ENCODE measurements around the gene DNM3.

DNM3 gene

DNA sequence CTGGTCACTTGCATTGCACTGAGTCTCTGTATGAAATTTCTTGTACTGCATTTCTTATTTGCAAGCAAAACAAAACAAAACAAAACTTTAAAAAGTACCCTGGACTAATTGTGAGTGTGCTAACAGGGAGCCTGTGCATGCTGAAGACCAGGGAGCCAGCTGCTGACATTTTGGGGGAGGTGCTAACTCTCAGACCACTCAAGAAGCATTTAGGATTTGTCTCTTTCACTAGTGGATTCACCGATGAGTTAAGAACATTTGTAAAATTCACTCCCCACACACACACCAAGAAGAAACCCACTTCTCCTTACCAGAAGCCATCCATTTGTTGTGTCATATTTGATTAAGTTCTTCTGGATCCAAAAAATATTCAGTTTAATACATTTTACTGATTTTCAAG, 483.5 kb downstream of the DNM3 start:
- no peak for DNase-seq (ENCODE audit: low read depth in 2 of 2)

DNA sequence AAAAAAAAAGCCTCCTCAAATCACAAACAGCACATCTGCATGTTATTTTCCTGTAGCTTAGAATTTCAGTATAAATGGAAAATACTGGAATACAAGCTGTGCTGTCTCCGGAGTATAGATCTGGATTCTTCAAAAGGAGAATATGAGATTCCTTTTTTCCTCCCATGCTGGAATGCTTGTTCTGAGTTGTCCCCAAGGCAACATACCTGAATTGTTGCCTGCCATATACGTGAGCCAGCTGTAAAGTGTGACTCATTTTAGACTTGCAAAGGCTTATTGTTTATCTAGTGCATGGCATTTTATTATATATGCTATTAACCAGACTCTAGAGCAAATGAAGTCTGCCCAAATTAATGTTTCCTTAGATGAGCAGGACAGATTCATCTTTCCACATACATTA, 484.2 kb downstream of the DNM3 start:
- no peak for DNase-seq (ENCODE audit: low read depth in 2 of 2)

DNA sequence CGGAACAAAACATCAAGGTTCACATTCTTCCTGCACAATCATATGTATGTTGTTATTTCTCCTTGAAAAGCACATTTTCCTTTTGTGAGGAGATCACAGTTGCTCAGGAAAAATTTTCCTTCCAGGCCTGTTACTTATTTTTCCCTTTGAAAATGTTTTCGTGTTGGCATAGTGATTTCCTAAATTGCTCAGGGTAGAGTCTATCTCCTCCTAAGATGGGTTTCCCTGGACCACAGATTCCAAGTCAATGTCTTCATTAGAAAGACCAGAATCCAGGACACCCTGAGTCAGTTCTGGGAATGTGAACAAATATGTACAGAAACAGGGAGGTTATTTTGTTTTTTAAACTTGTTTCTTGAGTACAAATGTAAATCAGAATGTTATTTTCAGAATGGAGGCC, 484.8 kb downstream of the DNM3 start:
- DNase-seq (ENCODE audit: low read depth in 2 of 2) = no peak

- DNase-seq (ENCODE audit: low read depth in 2 of 2) = no peak
Observed at GRCh38 chr1:172328266-172328665, 487.0 kb downstream of the DNM3 start.

- DNase-seq (ENCODE audit: low read depth in 2 of 2) = no peak
Observed at GRCh38 chr1:172332230-172332629, 490.9 kb downstream of the DNM3 start.

- DNase-seq (ENCODE audit: low read depth in 2 of 2) = no peak
Observed at GRCh38 chr1:172335377-172335776, 494.1 kb downstream of the DNM3 start.

- DNase-seq (ENCODE audit: low read depth in 2 of 2) = no peak
Observed at GRCh38 chr1:172338295-172338735, 497.0 kb downstream of the DNM3 start.

DNA sequence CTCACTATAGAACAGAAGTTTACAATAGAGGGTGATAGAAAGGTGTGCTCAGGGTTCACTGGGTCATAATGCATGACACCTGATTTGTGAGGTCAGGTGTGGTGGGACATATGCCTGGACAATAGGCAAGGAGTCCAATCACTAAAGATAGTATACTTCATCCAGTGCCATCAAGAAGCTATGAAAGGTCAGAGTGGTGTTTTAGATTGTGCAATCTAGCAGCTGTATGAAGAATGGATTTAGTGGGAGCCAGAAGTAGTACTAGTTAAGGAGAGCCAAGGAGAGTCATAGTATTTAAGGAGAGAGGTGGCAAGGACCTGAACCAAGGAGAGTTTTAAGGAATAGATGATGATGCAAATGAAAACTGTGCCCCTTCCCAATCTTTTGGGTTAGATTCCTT, 498.5 kb downstream of the DNM3 start:
- no peak for DNase-seq (ENCODE audit: low read depth in 2 of 2)

DNA sequence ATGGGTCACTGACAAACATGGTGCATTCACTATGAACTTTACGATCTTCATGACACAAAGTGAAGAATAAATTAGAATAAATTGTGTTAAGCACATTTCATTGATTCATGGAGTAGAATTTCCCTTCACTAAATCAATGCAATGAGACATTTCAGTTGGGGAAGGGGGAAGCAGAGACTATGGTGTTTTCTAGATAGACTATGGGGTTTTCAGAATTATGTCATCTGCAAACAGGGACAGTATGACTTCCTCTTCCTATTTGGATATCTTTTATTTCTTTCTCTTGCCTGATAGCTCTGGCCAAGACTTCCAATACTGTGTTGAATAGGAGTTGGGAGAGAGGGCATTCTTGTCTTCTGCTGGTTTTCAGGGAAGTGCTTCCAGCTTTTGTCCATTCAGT, 499.2 kb downstream of the DNM3 start:
- no peak for DNase-seq (ENCODE audit: low read depth in 2 of 2)

DNA sequence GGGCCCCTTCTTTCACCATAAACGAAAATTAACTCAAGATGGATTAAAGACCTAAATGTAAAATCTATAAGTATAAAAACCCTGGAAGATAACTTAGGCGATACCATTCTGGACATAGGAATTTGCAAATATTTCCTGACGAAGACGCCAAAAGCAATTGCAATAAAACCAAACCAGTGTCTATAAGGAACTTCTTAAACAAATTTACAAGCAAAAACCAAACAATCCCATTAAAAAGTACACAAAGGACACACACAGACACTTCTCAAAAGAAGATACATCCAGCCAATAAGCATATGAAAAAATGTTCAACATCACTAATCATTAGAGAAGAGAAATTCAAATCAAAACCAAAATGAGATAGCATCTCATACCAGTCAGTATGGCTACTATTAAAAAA, 500.4 kb downstream of the DNM3 start:
- no peak for DNase-seq (ENCODE audit: low read depth in 2 of 2)

GRCh38 chr1:172342584-172343239, 501.4 kb downstream of the DNM3 start:
- no peak for DNase-seq (ENCODE audit: low read depth in 2 of 2)

- DNase-seq (ENCODE audit: low read depth in 2 of 2) = no peak
Observed at GRCh38 chr1:172343240-172344160, 502.2 kb downstream of the DNM3 start.

- no peak for DNase-seq (ENCODE audit: low read depth in 2 of 2)
Observed at GRCh38 chr1:172344444-172344843, 503.1 kb downstream of the DNM3 start.

DNA sequence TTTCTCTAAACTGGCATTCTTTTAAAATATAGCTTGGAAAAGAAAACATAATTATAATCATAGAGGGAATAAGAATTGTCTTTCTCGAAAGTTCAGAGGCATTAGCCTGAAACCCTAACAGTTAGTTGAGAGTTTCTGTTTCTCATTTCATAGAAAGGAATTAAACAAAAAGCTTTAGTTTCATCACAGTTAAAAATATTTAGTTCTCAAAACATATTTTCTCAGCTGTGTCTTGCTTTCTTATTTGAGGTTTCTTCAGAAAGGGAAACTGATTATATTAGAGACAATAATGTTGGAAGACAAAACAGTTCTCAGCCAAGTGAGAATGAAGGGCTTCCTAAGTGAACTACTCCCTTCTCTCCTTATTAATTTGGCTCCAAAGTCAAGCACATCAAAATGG, 503.8 kb downstream of the DNM3 start:
- no peak for DNase-seq (ENCODE audit: low read depth in 2 of 2)

DNA sequence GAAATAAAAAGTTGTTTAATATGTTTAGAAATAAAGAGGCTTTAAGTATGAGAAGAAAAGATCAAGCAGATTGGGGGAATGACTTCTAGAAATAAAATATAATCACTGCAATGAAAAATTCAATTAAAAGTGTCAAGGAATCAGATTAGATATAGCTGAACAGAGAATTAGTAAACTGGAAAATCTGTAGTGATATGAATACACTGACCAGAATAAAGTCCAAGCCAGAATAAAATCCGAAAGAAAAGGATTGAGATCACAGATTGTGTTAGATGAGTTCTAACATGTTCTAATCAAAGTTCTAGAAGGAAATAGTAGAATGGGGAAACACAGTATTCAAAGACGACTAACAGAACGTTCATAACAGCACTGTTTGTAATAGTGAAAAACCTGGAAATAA, 506.1 kb downstream of the DNM3 start:
- no peak for DNase-seq (ENCODE audit: low read depth in 2 of 2)

DNA sequence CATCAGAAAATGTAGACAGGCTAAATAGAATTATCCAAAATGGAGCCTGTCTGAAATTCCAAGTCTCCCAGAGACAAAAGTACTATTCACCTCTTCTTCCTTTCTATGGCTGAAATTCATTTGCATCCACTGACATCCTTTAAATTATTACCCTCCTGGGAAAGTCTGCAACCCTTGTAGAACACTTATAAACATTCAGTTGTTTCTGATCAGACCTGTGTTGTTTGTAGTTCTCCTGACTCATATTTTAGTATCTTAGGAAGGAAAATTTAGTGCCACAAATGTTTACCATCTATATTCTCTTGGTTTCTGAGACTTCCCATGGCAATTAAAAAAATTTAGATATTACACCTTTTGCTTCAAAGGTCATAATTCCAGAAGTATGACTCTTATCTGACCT, 509.6 kb downstream of the DNM3 start:
- DNase-seq (ENCODE audit: low read depth in 2 of 2) = no peak

- DNase-seq (ENCODE audit: low read depth in 2 of 2) = no peak
Observed at GRCh38 chr1:172351346-172351745, 510.0 kb downstream of the DNM3 start.

DNA sequence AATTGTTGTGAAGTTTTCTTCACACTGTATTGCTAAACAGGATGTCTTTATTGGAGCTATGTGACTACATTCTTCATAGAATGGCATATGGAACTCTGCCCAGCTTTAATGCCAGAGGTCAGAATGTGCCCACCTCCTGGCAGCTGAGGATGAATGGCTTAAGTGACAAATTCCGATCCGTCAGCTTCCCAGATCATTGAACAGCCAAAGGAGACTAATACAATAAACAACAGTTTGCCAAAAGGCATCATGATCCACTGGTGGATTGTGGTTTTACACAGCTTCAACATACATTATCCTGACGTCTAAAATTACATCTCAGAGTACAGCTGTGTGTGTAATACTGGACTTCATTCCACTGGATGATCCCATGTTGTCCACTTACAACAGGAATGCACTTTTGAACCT, 510.5 kb downstream of the DNM3 start:
- no peak for DNase-seq (ENCODE audit: low read depth in 2 of 2)

DNA sequence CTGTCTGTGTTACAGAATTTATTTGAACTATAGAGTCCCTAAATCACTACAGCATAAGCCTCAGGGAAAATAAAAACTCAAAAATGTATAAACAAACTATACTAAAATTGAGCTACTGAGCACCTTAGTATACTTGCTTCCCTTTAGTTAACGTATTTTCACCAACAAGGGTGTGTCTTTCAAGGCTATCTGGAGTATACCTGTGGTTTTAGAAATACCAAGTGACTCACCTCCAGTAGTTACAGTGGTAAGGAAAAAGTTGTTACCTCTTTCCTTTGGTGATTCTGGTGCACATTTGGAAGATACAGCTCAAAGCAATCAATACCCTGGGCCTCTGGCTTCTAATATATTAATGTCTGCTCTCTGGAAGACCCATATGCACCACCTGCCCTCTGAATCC, 511.1 kb downstream of the DNM3 start:
- DNase-seq (ENCODE audit: low read depth in 2 of 2) = no peak

DNA sequence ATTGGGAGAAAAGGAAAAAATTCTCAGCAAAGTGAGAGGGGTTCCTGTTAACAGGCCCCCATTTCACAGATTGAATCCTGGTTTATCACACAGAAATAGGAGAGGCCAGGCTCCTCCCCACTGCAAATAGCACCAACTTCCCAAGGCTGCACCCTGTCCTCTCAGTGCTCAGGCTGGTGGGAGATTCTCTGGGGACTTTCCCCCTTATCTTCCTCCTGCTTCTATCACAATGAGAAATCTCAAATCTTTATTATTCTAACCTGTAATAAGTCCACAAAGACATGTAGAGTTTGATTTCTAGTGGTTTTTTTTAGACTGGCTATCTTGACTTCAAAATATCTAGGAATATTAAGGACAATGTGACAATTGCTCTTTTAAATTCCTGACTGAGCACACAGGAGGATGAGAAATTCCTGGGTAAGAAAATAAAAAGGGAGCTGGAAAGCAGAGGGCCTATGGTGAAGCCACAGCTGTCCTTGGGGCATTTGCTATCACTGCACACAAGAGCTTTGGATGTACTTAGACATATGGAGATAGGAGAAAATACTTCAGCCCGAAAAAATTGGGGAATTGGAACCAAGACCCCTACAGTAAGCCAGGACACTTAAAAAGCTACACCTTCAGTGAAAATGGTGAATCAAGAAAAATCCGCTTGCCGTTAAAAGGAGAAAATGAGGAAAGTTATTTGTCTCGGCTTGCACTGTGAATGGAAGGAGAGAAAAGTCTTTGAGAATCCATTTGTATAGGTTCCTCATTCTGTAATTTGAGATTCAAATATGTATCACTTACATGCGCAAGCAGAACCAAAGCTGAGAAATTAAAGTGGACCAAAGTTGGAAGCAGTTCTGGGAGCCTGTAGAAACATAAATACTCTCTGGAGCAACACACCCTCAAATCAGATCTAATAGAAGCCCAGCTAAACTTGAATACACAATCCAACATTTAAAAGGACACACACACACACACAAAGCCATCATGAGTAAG, 513.3 kb downstream of the DNM3 start:
- DNase-seq (ENCODE audit: low read depth in 2 of 2) = no peak

- no peak for DNase-seq (ENCODE audit: low read depth in 2 of 2)
Observed at GRCh38 chr1:172356620-172357019, 515.3 kb downstream of the DNM3 start.

DNA sequence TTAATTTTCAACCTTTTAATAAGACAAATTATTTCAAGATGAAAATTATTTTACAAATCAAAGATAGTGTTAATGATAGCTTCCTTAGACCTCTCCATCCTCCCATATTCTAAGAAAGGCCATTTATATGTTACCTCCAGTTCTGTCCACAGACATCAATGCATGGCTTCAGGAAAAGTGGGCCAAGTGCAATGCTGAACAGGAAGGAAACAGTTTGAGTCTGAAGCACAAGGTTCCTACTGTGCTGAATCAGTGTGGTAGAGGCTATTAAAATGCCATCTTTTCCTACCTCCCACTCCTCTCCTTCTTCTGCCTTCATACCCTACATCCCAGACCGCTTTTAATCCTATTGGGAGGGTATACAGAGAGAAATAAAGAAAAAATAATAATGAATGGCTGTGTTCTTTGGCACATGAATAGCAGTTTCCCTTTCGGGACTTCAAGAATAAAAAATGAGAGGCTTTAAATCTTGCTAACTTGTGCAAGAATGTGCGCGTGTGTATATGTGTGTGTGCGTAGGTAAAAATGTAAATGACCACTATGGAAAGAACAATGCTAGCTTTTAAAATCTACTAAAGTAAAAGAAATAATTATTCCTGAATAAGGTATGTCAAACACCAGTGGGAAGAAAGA, 516.6 kb downstream of the DNM3 start:
- DNase-seq (ENCODE audit: low read depth in 2 of 2) = no peak
